Measurements from ENCODE around the gene SLC6A4.

Gene SLC6A4

GRCh38 chr17:30161601-30162000 is 73.9 kb downstream of the SLC6A4 start:
- CTCF ChIA-PET, result interaction anchor here (2.3 kb wide), 1 partner anchor 11 kb away, joined by 14 read pairs; no protein-coding TSS in a partner anchor
- no peak for DNase-seq (ENCODE audit: extremely low spot score)
- no peak for TF ChIP-seq CTCF (IDR thresholded peaks at IDR 0.05; ENCODE audit: control extremely low read depth, extremely low read depth, low read depth, missing control alignments)
- POLR2A ChIA-PET, result no interaction called here

GRCh38 chr17:30160419-30161172 is 74.9 kb downstream of the SLC6A4 start:
- ChIA-PET POLR2A (no interaction called here), CTCF (no interaction called here)

GRCh38 chr17:30158896-30159625 is 76.4 kb downstream of the SLC6A4 start:
- ChIA-PET CTCF (no interaction called here), POLR2A (no interaction called here)
- TF ChIP-seq CTCF (IDR thresholded peaks at IDR 0.05; ENCODE audit: control extremely low read depth, extremely low read depth, low read depth, missing control alignments), result no peak
- no peak for DNase-seq (ENCODE audit: extremely low spot score)

More at GRCh38 chr17:30160419-30161172, 74.9 kb downstream of the SLC6A4 start:
- no peak for TF ChIP-seq CTCF (IDR thresholded peaks at IDR 0.05; ENCODE audit: control extremely low read depth, extremely low read depth, low read depth, missing control alignments)
- no peak for DNase-seq (ENCODE audit: extremely low spot score)

- TF ChIP-seq CTCF (IDR thresholded peaks at IDR 0.05; ENCODE audit: control extremely low read depth, extremely low read depth, low read depth, missing control alignments), result no peak
- ChIA-PET POLR2A (no interaction called here), CTCF (no interaction called here)
- DNase-seq (ENCODE audit: extremely low spot score), result no peak
Observed at GRCh38 chr17:30155389-30155788, 80.1 kb downstream of the SLC6A4 start.

GRCh38 chr17:30153463-30153862 is 82.0 kb downstream of the SLC6A4 start:
- TF ChIP-seq CTCF (IDR thresholded peaks at IDR 0.05; ENCODE audit: control extremely low read depth, extremely low read depth, low read depth, missing control alignments), result no peak
- POLR2A ChIA-PET, result interaction anchor here (0.6 kb wide), 1 partner anchor 44 kb away, joined by 5 read pairs; no protein-coding TSS in a partner anchor

GRCh38 chr17:30151471-30151870 is 84.0 kb downstream of the SLC6A4 start:
- ChIA-PET POLR2A (no interaction called here), CTCF (interaction anchor here (1.3 to 3.0 kb wide), 2 partner anchors 26 to 56 kb away, joined by 3 to 16 read pairs; no protein-coding TSS in a partner anchor)
- no peak for TF ChIP-seq CTCF (IDR thresholded peaks at IDR 0.05; ENCODE audit: control extremely low read depth, extremely low read depth, low read depth, missing control alignments)
- no peak for DNase-seq (ENCODE audit: extremely low spot score)

More at GRCh38 chr17:30153463-30153862, 82.0 kb downstream of the SLC6A4 start:
- no peak for DNase-seq (ENCODE audit: extremely low spot score)
- CTCF ChIA-PET, result interaction anchor here (0.9 to 3.0 kb wide), 3 partner anchors 16 to 45 kb away, joined by 3 to 16 read pairs (median 3); no protein-coding TSS in a partner anchor

All from GM10248 (cell line).